VCaP (cell line): Measurements from ENCODE around the gene STIP1.

Source experiments
- H3K27ac ChIP-seq: fragments of 450-650 bp; 2 replicates; pipeline ENCODE4 v1.5.1; 2017
- CTCF ChIP-seq: fragments of 450-650 bp; conservative IDR thresholded peaks from 2 replicates; pipeline ENCODE4 v1.5.1; 2017; ENCODE audit warnings: mild to moderate bottlenecking, moderate library complexity

The STIP1 gene

GRCh38 chr11:64246871-64247728 is 61.1 kb downstream of the STIP1 start, which contains the start of gene PPP1R14B:
TSS of gene PPP1R14B (minus strand) at chr11:64246943. CDS start at chr11:64246673, 270 bp downstream.
- peak; percentile 70 for TF ChIP-seq CTCF
- H3K27ac ChIP-seq: peak within 1 kb of the TSS; percentile 95

- peak overlapping the region; percentile 95 for H3K27ac ChIP-seq
- TF ChIP-seq CTCF: no peak
Measured at GRCh38 chr11:64247729-64248531, 62.0 kb downstream of the STIP1 start.

- TF ChIP-seq CTCF: no peak
Measured at GRCh38 chr11:64248578-64248977, 62.6 kb downstream of the STIP1 start.

GRCh38 chr11:64249038-64249437 is 63.1 kb downstream of the STIP1 start:
- TF ChIP-seq CTCF: no peak
- peak overlapping the region; percentile 95; the same call in 1 of the 2 replicates for H3K27ac ChIP-seq

More at GRCh38 chr11:64248578-64248977, 62.6 kb downstream of the STIP1 start:
- peak overlapping the region; percentile 95; the same call in 1 of the 2 replicates for H3K27ac ChIP-seq

GRCh38 chr11:64249563-64250414 is 63.8 kb downstream of the STIP1 start:
- no peak for TF ChIP-seq CTCF

GRCh38 chr11:64250415-64251015 is 64.5 kb downstream of the STIP1 start:
- H3K27ac ChIP-seq: peak overlapping the region; percentile 89
- TF ChIP-seq CTCF: no peak

More at GRCh38 chr11:64249563-64250414, 63.8 kb downstream of the STIP1 start:
- peak overlapping the region; percentile 89; the same call in 1 of the 2 replicates for H3K27ac ChIP-seq
